SJCRH30 (cell line): ENCODE data around the gene CHRNE. TPM values are rescaled to one million over a fixed set of nuclear protein-coding genes. Genes with fewer than 3 reads are reported as not detected.
"Not testable (repeated sequence)": the region's sequence is repeated elsewhere in the genome, so short reads cannot be mapped to it uniquely, and the experiment has no call there.

Experiments used
- DNase-seq, 2 experiments: peaks; one replicate each; pipeline ENCODE4 v3.0.0-alpha.2; 2015 to 2020
- H3K27ac ChIP-seq: fragments of 250-450 bp; sonication (Bioruptor Pico); 2 replicates; pipeline ENCODE4 v1.5.1; 2020; ENCODE audit warnings: mild to moderate bottlenecking, moderate library complexity
- H3K27me3 ChIP-seq: fragments of 250-450 bp; sonication (Bioruptor Pico); 2 replicates; pipeline ENCODE4 v1.5.1; 2020; ENCODE audit warnings: mild to moderate bottlenecking, moderate library complexity
- H3K36me3 ChIP-seq: fragments of 250-450 bp; sonication (Bioruptor Pico); 2 replicates; pipeline ENCODE4 v1.5.1; 2020; ENCODE audit warnings: mild to moderate bottlenecking, moderate library complexity
- H3K4me1 ChIP-seq: fragments of 250-450 bp; sonication (Bioruptor Pico); 2 replicates; pipeline ENCODE4 v1.5.1; 2020; ENCODE audit warnings: mild to moderate bottlenecking, moderate library complexity
- H3K4me3 ChIP-seq: fragments of 250-450 bp; sonication (Bioruptor Pico); 2 replicates; pipeline ENCODE4 v1.5.1; 2020; ENCODE audit warnings: mild to moderate bottlenecking, moderate library complexity
- H3K9me3 ChIP-seq: fragments of 250-450 bp; sonication (Bioruptor Pico); replicated peaks from 2 replicates; pipeline ENCODE4 v1.5.1; 2020; ENCODE audit warnings: mild to moderate bottlenecking, moderate library complexity
- total RNA-seq: library from RNA; depleted of rRNA; stranded (reverse); fragments of >200 nt; shearing (Covaris generic); gene quantifications from 2 replicates; pipeline ENCODE4 v1.2.3, GENCODE V29; 2014

Gene CHRNE
- total RNA-seq, 1 experiment from 2014 or later, result 0.20 TPM

DNA sequence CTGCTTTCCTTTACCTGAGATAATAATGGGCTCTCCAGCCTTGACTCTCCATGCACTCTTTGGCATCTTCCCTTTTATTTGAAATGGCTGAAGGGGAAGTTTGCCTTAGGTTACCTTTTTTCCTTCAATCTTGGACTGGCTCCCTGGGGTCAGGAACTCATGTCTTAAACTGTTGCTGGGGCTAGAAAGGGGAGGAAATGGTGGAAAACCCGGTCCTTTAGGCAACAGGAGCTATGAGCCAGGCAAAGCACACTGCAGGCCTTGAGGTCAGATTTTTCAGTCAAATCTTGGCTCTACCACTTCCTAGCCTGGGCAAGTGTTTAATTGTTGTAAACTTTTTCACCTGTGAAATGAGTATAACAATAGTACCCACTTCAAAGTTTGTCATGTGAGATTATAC lies 39.6 kb downstream of the CHRNE start:
- H3K9me3 ChIP-seq, result no peaks in the 10 kb centered on the region
- no peak overlapping the region for H3K4me3 ChIP-seq
- no peaks in the 10 kb centered on the region for H3K27me3 ChIP-seq
- no peak for DNase-seq
- no peak overlapping the region for H3K27ac ChIP-seq
- no peaks in the 10 kb centered on the region for H3K4me1 ChIP-seq
- H3K36me3 ChIP-seq, result no peaks in the 10 kb centered on the region

DNA sequence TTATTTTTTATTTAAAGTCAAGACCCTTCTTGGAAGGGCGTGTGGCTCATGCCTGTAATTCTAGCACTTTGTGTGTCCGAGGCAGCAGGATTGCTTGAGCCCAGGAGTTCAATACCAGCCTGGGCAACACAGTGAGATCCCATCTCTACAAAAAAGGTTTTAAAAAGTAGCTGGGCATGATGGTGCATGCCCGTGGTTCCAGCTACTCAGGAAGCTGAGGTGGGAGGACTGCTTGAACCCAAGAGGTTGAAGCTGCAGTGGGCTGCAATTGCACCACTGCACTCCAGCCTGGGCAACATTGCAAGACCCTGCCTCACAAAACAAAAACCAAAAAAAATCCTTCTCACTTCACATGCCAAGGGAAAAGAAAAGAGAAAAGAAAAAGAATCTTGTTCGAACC lies 40.2 kb downstream of the CHRNE start:
- Histone ChIP-seq H3K4me1 (peaks cover 4% of the 10 kb centered on the region), H3K4me3 (no peak overlapping the region), H3K36me3 (no peaks in the 10 kb centered on the region), H3K27ac (no peak overlapping the region), H3K27me3 (no peaks in the 10 kb centered on the region), H3K9me3 (no peaks in the 10 kb centered on the region)
- no peak for DNase-seq

DNA sequence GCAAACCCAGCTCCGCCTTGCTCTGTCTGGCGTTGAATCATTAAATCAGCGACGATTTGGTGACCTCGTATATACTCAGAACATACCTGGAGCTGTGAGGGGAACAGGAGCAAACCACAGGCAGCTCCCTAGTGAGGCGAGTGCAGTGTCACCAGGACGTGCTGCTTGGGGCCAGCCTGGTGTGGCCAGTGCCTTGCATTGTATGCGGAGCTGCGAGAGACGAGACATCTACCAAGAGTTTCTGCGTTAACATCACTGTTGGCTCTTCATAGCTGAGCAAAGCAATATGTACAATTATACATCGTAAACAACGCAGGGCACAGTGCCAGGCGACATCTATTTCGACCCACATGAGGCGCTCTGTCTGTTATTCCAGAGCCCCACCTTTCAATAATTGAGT lies 41.8 kb downstream of the CHRNE start:
- no peak for DNase-seq
- Histone ChIP-seq H3K27ac (no peak overlapping the region), H3K36me3 (no peaks in the 10 kb centered on the region), H3K4me3 (no peak overlapping the region), H3K9me3 (no peaks in the 10 kb centered on the region), H3K4me1 (peaks cover 5% of the 10 kb centered on the region), H3K27me3 (no peaks in the 10 kb centered on the region)

DNA sequence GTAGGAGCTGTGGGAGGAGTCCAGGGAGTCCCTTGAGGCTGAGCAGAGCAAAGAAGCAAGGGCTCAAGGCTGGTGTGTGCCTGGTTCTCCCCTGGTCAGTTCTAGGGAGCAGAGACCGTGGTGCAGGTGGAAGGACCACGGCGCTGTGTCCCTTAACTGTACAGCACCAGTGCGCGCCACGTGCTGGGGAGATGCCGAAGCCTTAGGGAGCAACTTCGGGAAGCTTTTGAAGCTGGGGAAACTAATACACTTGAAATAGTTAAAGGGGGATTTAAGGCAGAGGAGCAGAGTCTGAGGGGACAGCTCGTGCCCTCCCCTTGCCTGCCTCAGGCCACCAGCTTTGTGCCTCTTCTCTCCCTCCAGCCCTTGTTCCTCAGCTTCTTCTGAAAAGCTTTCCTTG lies 42.2 kb downstream of the CHRNE start:
- no peaks in the 10 kb centered on the region for H3K9me3 ChIP-seq
- no peak overlapping the region for H3K27ac ChIP-seq
- no peak overlapping the region for H3K4me3 ChIP-seq
- no peaks in the 10 kb centered on the region for H3K27me3 ChIP-seq
- DNase-seq, result no peak
- peaks cover 5% of the 10 kb centered on the region for H3K4me1 ChIP-seq
- no peaks in the 10 kb centered on the region for H3K36me3 ChIP-seq

DNA sequence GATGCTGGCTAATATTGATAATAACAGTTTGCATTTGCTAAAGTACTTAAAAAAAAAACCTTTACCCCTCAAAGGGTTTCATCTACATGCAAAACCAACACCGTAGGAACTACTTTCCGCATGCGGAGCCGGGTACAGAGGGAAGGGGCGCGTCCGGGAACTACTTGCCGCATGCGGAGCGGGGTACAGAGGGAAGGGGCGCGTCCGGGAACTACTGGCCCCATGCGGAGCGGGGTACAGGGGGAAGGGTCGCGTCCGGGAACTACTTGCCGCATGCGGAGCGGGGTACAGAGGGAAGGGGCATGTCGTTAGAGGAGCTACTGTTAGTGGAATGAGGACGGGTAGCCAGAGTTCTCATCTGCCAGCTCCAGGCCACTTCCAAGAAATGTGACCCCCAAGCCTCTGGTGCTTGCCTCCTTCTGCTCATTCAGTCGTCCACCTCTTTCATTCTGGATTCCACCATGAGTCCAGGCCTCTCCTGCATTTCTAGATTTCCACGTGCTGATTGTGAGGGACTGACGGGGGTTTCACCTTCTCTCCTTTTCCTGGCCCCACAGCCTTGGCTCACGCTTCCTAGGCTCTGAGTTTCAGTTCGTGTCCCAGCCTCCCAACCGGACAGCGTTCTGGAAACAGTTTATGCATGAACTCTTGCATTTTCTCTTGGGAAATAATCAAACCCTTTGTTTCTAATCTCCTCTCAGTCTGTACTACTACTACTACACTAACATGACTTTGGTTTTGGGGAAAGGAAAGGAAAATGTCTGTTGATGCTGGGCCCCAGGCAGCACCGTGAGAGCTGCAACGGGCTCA lies 42.9 kb downstream of the CHRNE start:
- H3K27me3 ChIP-seq, result no peaks in the 10 kb centered on the region
- DNase-seq, result no peak
- H3K27ac ChIP-seq, result no peak overlapping the region
- no peaks in the 10 kb centered on the region for H3K36me3 ChIP-seq
- H3K4me3 ChIP-seq, result no peak overlapping the region
- H3K9me3 ChIP-seq, result no peaks in the 10 kb centered on the region
- H3K4me1 ChIP-seq, result peaks cover 5% of the 10 kb centered on the region

DNA sequence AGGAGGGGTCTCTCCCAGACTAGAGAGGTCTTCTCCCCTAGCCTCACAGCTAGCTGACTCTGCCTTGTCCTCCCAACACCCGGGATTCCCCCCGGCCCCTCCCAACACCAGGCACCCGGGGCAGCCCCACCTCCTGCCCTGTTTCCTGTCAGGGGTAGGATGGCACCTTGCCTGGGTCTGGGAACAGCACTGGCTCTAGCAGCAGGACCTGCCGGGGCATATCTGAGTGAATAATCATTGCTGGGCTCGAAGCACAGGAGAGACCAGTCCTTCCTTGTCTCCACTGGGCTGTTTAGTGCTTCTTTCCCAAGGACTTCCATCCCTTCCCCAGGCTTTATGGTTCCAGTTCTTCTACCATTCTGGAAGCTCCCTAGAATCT lies 44.0 kb downstream of the CHRNE start:
- peak in 1 of 2 experiments; percentile 5 for DNase-seq
- Histone ChIP-seq H3K36me3 (no peaks in the 10 kb centered on the region), H3K27ac (no peak overlapping the region), H3K4me3 (no peak overlapping the region), H3K27me3 (no peaks in the 10 kb centered on the region), H3K4me1 (peaks cover 5% of the 10 kb centered on the region), H3K9me3 (no peaks in the 10 kb centered on the region)

DNA sequence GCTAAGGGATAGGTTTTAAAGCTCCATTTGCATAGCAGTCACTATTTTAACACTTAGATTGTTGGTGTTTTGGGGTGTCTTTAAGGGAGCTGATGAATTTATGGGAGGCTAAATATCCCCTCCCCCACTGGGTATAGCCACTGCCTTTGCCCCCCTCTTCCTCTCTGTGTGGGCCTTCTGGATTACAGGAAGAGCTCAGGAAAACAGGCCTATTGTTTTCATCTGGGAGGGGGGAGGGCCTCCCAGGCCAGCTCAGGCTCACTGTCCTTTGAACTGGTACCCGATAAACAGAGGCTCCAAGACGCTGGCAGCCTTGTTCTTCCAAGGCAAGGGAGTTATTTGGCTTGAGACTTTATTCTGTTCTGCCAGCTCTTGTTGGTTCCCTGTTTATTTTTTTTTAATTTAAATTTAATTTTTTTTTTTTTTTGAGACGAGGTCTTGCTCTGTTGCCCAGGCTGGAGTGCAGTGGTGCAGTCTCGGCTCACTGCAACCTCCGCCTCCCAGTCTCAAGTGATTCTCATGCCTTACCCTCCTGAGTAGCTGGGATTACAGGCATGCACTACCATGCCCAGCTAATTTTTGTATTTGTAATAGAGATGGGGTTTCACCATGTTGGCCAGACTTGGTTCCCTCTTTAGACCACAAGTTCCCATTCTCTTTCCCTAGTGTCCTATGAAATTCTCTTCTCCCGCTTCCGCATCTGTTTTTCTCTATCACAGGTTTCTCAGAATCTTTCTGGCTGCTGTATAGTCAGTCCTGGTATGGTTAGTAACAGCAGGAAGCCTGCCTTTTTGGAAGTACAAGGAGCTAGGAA lies 44.6 kb downstream of the CHRNE start:
- Histone ChIP-seq H3K27me3 (no peaks in the 10 kb centered on the region), H3K4me3 (no peak overlapping the region), H3K4me1 (peaks cover 5% of the 10 kb centered on the region), H3K9me3 (no peaks in the 10 kb centered on the region), H3K36me3 (no peaks in the 10 kb centered on the region), H3K27ac (no peak overlapping the region)
- peak; percentile 17 to 56 for DNase-seq

DNA sequence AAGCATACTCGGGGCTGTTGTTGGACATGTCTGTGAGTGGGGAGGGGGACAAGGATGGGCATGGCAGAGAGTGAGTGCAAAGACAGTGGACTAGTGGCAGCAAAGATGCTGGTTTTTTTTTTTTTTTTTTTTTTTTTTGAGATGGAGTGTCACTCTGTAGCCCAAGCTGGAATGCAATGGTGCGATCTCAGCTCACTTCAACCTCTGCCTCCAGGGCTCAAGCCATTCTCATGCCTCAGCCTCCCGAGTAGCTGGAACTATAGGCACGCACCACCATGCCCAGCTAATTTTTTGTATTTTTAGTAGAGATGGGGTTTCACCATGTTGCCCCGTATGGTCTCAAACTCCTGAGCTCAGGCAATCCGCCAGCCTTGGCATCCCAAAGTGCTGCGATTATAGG lies 45.6 kb downstream of the CHRNE start:
- H3K27ac ChIP-seq, H3K4me3 ChIP-seq, H3K36me3 ChIP-seq, DNase-seq, H3K27me3 ChIP-seq, H3K9me3 ChIP-seq, H3K4me1 ChIP-seq: not testable (repeated sequence)

DNA sequence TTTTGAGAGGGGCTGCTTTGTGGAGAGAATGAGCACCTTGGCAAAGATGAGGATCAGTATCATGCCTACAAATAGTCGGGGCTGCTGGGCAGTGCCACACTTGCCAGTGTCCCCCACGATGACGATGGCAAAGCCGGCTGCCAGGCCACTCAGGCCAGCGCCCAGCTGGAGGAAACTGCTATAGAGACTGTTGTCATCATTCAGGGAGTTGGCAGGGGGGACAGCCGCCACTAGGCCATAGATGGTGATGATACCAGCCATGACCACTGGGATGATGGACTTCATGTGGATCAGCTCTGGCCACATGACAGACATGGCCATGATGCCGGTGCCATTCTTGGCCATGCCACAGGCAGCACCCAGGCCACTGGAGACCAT lies 46.0 kb downstream of the CHRNE start:
- Histone ChIP-seq H3K9me3 (no peaks in the 10 kb centered on the region), H3K4me3 (no peak overlapping the region), H3K27me3 (no peaks in the 10 kb centered on the region), H3K27ac (no peak overlapping the region), H3K4me1 (peaks cover 5% of the 10 kb centered on the region), H3K36me3 (no peaks in the 10 kb centered on the region)
- no peak for DNase-seq

DNA sequence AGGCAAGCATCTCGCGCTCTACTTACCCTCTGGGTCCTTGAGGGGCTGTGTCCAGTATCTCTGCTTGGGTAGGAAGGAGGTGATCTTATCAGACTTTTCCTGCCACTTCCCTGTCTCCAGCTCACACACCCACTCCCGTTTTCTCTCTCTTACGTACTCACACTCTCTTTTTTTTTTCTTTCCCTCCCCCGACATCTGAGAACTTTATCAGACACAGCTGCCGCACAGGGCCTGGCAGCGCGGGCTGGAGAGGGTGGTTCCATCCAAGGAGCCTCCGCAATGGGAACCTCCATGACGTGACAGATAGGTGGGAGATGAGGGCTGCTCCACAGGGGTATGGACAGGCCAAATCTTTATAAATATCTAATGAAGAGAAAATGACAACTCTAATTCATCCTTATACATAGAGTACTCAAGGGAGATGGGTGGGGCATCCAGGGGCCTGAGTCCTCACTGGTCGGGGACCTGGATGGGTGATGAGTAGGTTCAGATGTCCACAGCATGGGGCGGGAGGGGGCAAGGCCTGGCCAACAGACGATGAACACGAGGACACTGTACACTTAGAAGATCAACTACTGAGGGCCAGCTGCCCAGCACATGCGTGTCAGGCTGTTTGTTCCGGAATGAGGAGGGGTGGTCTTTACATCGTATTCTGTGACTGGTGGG lies 46.5 kb downstream of the CHRNE start:
- Histone ChIP-seq H3K27me3 (no peaks in the 10 kb centered on the region), H3K4me1 (peaks cover 5% of the 10 kb centered on the region), H3K9me3 (no peaks in the 10 kb centered on the region), H3K27ac (no peak overlapping the region), H3K36me3 (no peaks in the 10 kb centered on the region), H3K4me3 (no peak overlapping the region)
- no peak for DNase-seq

DNA sequence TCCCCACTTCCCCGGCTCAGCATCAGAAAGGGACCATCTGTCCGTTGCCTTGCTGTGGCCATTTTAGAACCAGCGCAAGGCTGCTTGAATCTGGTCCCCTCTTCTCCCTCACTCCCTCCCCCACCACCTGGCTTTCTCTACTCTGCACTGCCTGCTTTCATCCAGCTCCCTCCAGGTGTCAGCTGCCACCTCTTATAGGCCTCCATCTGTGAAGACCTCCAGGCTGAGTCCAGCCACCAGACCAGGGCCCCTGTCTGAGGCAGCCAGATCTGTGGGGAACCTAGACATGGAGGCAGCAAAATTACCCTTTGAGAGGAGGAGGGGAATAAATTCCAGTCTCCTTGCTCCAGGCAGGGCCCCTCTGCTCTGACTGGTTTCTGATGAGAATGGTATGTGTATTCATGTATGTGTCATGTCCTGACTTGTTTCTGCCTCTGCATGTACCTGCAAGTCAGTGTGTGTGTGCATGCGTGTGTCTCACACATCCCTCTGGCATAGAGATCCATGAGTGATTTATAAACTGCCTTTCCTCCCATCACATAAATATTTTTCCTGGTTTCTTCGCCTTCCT lies 48.7 kb downstream of the CHRNE start:
- no peaks in the 10 kb centered on the region for H3K27me3 ChIP-seq
- no peak overlapping the region for H3K27ac ChIP-seq
- H3K9me3 ChIP-seq, result no peaks in the 10 kb centered on the region
- H3K4me1 ChIP-seq, result peaks cover 5% of the 10 kb centered on the region
- DNase-seq, result no peak
- H3K4me3 ChIP-seq, result no peak overlapping the region
- no peaks in the 10 kb centered on the region for H3K36me3 ChIP-seq

DNA sequence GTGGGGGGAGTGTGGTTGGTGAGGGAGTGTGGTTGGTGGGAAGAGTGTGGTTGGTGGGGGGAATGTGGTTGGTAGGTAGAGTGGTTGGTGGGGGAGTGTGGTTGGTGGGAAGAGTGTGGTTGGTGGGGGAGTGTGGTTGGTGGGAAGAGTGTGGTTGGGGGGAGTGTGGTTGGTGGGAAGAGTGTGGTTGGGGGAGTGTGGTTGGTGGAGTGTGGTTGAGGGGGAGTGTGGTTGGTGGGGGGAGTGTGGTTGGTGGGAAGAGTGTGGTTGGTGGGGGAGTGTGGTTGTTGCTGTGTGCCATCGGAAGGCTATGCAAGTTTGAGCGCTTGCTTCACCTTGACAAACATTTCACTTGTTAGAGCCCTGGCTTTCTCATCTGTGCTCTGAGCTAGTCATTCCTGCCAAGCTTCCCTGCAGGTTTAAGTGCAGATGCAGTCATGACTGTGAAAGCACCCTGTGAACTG lies 49.7 kb downstream of the CHRNE start:
- H3K9me3 ChIP-seq, result no peaks in the 10 kb centered on the region
- peaks cover 5% of the 10 kb centered on the region for H3K4me1 ChIP-seq
- H3K27me3 ChIP-seq, result no peaks in the 10 kb centered on the region
- no peaks in the 10 kb centered on the region for H3K36me3 ChIP-seq
- no peak for DNase-seq
- H3K4me3 ChIP-seq, result no peak overlapping the region
- H3K27ac ChIP-seq, result no peak overlapping the region

DNA sequence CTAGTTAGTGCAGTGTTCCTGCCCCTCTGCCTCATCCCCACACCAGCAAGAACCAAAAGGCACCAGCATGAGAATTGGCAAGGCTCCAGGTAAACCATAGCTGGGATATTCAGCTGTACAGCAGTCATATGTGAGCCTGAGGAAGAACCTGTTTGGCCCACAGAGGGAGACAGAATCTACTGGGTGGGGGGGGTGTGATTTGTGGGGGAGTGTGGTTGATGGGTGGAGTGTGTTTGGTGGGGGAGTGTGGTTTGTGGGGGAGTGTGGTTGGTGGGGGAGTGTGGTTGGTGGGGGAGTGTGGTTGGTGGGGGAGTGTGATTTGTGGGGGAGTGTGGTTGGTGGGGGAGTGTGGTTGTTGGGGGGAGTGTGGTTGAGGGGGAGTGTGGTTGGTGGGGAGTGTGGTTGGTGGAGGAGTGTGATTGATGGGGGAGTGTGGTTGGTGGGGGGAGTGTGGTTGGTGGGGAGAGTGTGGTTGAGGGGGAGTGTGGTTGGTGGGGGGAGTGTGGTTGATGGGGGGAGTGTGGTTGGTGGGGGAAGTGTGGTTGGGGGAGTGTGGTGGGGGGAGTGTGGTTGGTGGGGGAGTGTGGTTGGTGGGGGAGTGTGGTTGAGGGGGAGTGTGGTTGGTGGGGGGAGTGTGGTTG lies 50.2 kb downstream of the CHRNE start:
- Histone ChIP-seq H3K27ac (no peak overlapping the region), H3K27me3 (no peaks in the 10 kb centered on the region)
- peak in 1 of 2 experiments; percentile 30 for DNase-seq

DNA sequence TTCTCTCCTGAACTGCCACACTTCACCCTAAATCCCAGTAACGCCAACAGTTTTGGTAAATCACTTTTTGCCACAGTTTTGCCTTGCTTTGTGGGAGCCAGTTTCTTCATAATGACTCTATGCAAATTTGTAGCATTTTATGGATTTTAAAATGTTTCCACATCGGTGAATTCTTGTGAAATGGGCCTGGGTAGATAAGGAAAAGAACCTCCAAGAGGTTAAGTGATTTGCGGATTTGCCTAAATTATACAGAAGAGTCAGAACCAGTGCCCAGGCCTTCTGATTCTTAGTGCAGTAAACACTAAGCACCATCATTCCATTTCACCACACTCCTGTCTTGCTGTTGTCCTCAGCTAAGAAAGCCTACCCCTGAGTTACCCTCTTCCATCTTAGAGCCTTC lies 51.8 kb downstream of the CHRNE start:
- no peak for DNase-seq
- H3K27me3 ChIP-seq, result no peaks in the 10 kb centered on the region

More for the DNA sequence above, 50.2 kb downstream of the CHRNE start:
- no peaks in the 10 kb centered on the region for H3K36me3 ChIP-seq
- H3K4me1 ChIP-seq, result peaks cover under 1% of the 10 kb centered on the region
- no peaks in the 10 kb centered on the region for H3K9me3 ChIP-seq
- H3K4me3 ChIP-seq, result no peak overlapping the region

More for the DNA sequence above, 51.8 kb downstream of the CHRNE start:
- H3K4me1 ChIP-seq, result no peaks in the 10 kb centered on the region
- H3K9me3 ChIP-seq, result no peaks in the 10 kb centered on the region
- no peaks in the 10 kb centered on the region for H3K36me3 ChIP-seq
- H3K27ac ChIP-seq, result no peak overlapping the region
- no peak overlapping the region for H3K4me3 ChIP-seq
